Heart left ventricle (tissue), 13 donors: ENCODE measurements around the gene CLSTN2.

ENCODE experiments used
- CTCF ChIP-seq, 12 donors: fragments of 200-600 bp; sonication (generic) in 4 of 12; IDR thresholded peaks; one replicate each; pipeline versions ENCODE4 v1.5.0 to v1.8.0; 2018 to 2022; ENCODE audit warnings: antibody characterized with exemption in 12 of 12, mild to moderate bottlenecking in 5 of 12
- POLR2A ChIP-seq, 2 donors: fragments of 450-650 bp; IDR thresholded peaks; one replicate each; pipeline ENCODE4 v1.6.1; 2017; ENCODE audit warnings: antibody characterized with exemption in 2 of 2, mild to moderate bottlenecking in 2 of 2, moderate library complexity in 2 of 2
- donor health status: ischemic (EF 13 %, LVEDD 7.1; RV severe dilation, severe dysfunction).
- donor health status: DM: no; HTN: yes; CAD: no.
- donor health status: DM: no; HTN: no; CAD: no.
- donor health status: ischemic (EF 25% LVEDD 6.9; RV normal size, moderate dysfunction).
- donor health status: ischemic (EF 25% LVEDD 5.7; RV mildly dilated, moderate dysfunction).
- donor health status: ischemic (EF 35%, LVEDD 5.7; RV mildly dilated, moderate dysfunction).
- donor health status: nonischemic (EF 11% LVEDD 7.7; RV severe dilation, severe dysfunction).
- donor health status: DM: yes; HTN: yes; CAD: no.
- donor health status: PGD.
- donor health status: ischemic (EF 29% LVEDD 5.4; RV normal size, mild dysfunction).
- donor health status: nonischemic (EF 23%, LVEDD 6.1; RV moderate dilation, normal function).

- TF ChIP-seq CTCF (IDR thresholded peaks at IDR 0.05): no peak
- no peak for TF ChIP-seq POLR2A (IDR thresholded peaks at IDR 0.05)
These were observed 168.2 kb downstream of the CLSTN2 start for GRCh38 chr3:140103166-140103565.
